ENCODE measurements around the gene VIPAS39.

The VIPAS39 gene

GRCh38 chr14:77457522-77458248 lies at the start of gene VIPAS39, which contains the start of gene AHSA1:
TSS of gene VIPAS39 (minus strand) at chr14:77457601. CDS start at chr14:77454102, 3,499 bp downstream.
TSS of gene AHSA1 (plus strand) at chr14:77458093. CDS start at chr14:77458190, 97 bp downstream.
- DNase-seq = peak; percentile 100

DNA sequence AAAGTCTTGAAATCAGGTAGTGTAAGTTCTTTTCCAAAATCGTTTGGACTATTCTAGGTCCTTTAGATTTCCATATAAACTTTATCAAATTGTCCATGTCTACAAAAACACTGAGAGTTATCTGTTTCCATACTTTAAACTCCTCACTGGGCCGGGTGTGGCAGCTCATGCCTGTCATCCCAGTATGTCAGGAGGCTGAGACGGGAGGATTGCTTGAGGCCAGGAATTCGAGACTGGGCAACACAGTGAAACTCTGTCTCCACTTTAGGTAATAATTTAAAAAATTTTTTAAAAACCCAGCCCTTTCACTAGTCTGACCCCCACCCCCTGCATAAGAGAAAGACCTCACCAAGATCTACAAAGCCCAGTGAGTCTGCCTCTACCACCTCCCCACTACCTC lies 47.6 kb upstream of the VIPAS39 start:
- no peak for DNase-seq

DNA sequence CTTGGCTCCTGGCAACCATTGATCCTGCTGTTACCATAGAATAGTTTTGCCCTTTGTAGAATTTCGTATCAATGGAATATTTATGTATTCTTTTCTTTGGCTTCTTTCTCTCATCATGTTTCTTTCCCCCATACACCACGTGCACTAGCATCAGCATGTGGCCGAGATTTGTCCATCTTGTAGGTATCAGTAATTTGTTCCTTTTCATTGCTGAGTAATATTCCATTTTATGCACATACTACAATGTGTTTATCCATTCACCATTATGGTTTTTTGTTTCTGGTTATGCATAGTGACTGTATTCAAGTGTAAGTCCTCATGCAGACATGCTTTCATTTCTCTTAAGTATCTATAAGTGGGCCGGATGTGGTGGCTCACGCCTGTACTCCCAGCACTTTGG lies 45.7 kb upstream of the VIPAS39 start:
- no peak for DNase-seq

GRCh38 chr14:77502109-77502782 lies 44.8 kb upstream of the VIPAS39 start:
- DNase-seq = no peak

DNA sequence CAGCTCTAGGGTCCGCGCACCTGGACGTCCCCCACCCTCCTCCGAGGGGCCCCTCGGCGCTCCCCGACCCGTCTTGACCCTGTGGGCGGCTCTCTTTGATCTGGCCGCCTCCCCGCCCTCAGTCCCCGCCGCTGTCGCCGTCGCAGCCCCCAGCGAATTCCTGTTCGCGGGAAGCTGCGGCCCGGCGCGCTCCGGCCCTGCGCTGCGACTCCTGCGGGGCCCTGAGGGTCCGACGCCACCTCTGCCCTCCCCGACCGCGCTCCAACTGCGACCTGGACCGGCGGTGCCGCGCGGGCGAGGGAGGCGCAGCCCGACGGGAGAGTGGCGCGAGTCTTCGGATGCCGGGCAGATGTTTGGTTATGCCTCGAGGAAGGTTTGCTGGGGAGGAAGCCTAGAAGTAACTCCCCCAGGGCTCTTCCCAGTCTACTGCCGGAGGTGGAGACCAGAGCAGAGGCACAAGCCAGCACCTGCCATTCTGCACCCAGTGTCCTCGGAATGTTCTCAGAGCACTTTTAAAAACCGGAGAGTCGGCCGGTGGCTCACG lies 41.7 kb upstream of the VIPAS39 start:
- peak; percentile 70 for DNase-seq

- DNase-seq = peak; percentile 79
Measured at GRCh38 chr14:77498120-77498979, 40.9 kb upstream of the VIPAS39 start, which contains the start of gene ISM2. TSS of gene ISM2 (minus strand) at chr14:77498816. CDS start at chr14:77498793, 23 bp downstream.

DNA sequence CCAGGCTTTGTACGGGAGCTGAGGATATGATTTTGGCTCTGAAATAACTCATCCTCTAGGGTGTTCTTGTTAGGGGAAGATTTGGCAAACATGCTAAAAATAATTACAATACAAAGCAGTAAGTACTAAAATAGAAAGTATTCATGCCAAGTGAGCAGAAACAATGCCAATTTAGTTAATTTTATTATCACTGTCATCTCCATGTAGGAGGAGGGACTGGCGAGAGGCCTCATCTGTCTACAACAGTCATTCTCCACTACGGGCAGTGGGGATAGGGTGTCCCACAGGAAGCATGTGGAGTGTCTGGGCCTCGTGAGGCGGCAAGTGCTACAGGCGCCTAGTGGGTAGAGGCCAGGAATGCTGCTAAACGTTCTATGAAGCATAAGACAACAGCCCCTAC lies 37.9 kb upstream of the VIPAS39 start:
- no peak for DNase-seq

DNA sequence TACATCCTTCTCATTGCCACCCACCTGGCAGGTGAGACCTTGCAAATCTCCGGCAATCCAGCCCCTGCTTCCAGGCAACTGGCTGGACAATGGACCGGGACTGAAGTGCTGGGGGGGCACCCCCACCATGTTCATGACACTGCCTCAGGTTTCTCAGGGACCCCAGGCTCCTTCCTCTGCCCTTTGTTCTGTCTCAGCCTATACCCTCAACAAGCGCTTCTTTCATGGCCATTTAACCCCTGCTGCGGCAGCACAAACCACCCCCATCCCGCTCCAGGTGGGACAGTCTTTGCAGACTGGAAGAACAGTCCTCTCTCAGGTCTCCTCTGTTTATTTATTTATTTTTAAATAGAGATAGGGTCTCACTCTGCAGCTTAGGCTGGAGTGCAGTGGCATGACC lies 33.7 kb upstream of the VIPAS39 start:
- no peak for DNase-seq

- DNase-seq = no peak
Measured at GRCh38 chr14:77490347-77490986, 33.1 kb upstream of the VIPAS39 start.

- no peak for DNase-seq
Measured at GRCh38 chr14:77489041-77489440, 31.6 kb upstream of the VIPAS39 start.

DNA sequence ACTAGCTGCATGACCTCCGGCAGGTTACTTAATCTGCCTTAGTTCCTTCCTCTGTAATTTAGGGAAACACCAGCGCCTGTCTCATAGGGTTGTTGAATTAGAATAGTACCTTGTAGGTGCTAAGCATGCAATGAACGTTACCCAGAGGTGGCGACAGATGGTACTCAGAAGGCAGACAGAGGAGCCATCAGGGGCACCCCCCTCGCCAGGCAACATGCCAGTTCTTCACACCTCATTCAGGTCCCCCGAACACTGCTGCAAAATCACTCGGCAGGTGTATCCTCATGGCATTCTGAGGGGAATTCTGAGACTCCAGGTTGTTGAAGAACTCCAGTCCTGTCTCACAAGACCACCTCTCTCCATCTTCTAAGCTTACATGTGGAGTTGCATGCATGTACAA lies 31.2 kb upstream of the VIPAS39 start:
- DNase-seq = peak; percentile 61

- DNase-seq = no peak
Measured at GRCh38 chr14:77485901-77486678, 28.7 kb upstream of the VIPAS39 start.

DNA sequence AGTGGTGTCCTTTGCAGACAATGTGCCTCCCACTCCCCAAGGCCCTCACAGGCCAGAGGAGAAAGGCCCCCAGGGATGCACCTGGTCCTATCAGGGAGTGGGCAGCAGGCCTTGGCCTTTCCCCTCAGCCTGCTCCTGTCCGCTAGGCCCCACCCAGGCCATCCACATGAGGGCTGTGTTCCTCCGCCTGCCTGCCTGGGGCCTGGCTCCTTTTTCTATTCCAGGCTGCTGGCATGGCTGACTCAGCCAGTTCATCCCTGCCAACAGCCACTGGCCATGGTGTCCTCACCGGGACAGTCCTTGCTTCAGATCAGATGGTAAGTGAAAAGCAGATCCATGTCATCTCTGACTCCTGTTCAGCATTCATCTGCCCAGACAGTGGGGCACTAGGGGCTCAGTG lies 27.9 kb upstream of the VIPAS39 start:
- DNase-seq = no peak

DNA sequence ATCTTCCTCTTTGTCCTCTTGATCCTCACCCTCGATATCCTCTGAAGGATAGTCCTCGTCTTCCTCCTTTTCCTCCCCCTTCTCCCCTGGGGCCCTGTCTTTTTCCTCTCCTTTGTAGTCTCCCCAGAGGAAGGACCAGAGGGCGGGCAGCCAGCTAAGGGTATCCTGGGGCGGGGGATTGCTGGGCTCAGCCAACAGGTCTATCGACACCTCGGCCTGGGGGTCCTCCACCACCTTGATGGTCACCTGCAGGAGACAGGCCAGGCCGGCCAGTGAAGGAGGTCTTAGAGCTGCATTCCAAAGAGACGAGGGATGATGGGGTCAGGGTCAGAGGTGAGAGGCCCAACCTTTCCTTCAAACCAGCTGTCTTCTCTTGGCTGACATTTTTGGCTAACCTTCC lies 25.0 kb upstream of the VIPAS39 start:
- DNase-seq = no peak

DNA sequence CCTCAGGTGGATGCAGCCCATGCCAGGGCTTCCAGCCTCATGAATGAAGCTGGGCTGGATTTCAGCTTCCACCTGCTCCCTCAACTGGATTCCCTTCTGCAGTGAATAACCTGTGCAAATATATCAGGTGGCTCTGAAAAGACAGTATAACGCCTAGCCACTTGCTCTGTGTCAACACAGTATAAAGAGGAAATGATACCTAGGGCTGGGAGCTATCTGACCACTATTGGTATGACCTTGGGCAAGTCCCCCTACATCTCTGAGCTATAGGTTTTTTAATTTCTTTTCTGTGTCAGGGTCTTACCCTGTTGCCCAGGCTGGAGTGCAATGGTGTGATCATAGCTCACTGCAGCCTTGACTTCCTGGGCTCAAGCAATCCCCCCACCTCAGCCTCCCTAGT lies 21.4 kb upstream of the VIPAS39 start:
- DNase-seq = peak; percentile 19

DNA sequence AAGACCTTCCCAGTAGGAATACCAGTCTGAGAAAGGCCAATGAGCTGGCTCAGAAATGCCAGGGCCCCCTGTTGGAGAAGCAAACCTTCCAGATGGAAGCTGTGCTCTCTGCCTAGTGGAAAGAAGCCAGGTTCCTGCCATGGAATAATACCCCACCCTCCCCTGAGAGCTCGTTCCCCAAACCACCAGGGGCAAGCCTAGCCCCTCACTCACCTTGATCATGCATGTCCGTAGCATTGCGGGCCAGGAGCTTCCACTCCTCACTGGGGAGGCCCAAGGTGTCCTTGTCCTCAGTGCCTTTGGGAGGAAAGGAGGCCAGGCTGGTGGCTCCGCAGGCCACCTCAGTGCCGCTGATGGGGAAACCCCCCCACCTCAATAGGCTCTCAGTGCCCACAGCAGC lies 20.6 kb upstream of the VIPAS39 start:
- no peak for DNase-seq

- no peak for DNase-seq
Measured at GRCh38 chr14:77475432-77476115, 18.2 kb upstream of the VIPAS39 start.

- DNase-seq = no peak
Measured at GRCh38 chr14:77474479-77475177, 17.2 kb upstream of the VIPAS39 start.

GRCh38 chr14:77473921-77474320 lies 16.5 kb upstream of the VIPAS39 start:
- peak; percentile 21 for DNase-seq

GRCh38 chr14:77470224-77470870 lies 12.9 kb upstream of the VIPAS39 start:
- DNase-seq = peak; percentile 85
